CD14-positive monocyte (primary cell): ENCODE measurements around the gene FBXO10. TPM values are rescaled to one million over a fixed set of nuclear protein-coding genes. Genes with fewer than 3 reads are reported as not detected.
A peak's percentile ranks its signal among the peaks of the same experiment; 100 is the strongest.
"Not testable (repeated sequence)": the region's sequence is repeated elsewhere in the genome, so short reads cannot be mapped to it uniquely, and the experiment has no call there.

Experiments
- DNase-seq, 3 donors: peaks; one replicate each; pipeline ENCODE4 v3.0.0-alpha.2; 2011 to 2022
- H2AFZ ChIP-seq: 2 replicates; pipeline ENCODE4 v1.6.0; 2012; ENCODE audit warnings: mild to moderate bottlenecking, low read depth, low read length, inconsistent platforms; ENCODE audit not compliant: insufficient read depth, poor library complexity, severe bottlenecking
- H3K27ac ChIP-seq, 2 donors: 1 replicate in 1 of 2; 2 replicates in 1 of 2; pipeline ENCODE4 v1.5.1; 2012 to 2013; ENCODE audit warnings: low read length in 2 of 2, control low read depth in 1 of 2, inconsistent platforms in 1 of 2, low read depth in 1 of 2, mild to moderate bottlenecking in 1 of 2
- H3K27me3 ChIP-seq, 2 donors: one replicate each; pipeline versions ENCODE4 v1.6.0 to v1.6.1; 2011 to 2013; ENCODE audit warnings: low read length in 2 of 2; ENCODE audit not compliant: control insufficient read depth in 2 of 2, insufficient read depth in 2 of 2
- H3K36me3 ChIP-seq, 2 donors: replicated peaks in 1 of 2; 1 replicate in 1 of 2; 2 replicates in 1 of 2; pipeline versions ENCODE4 v1.5.1 to v1.6.1; 2012 to 2013; ENCODE audit warnings: low read length in 2 of 2, control low read depth in 1 of 2, inconsistent platforms in 1 of 2, mild to moderate bottlenecking in 1 of 2; ENCODE audit not compliant: insufficient read depth in 2 of 2, control insufficient read depth in 1 of 2
- H3K4me1 ChIP-seq, 2 donors: 1 replicate in 1 of 2; 2 replicates in 1 of 2; pipeline versions ENCODE4 v1.5.1 to v1.6.1; 2012 to 2013; ENCODE audit warnings: low read length in 2 of 2, control low read depth in 1 of 2, inconsistent platforms in 1 of 2, mild to moderate bottlenecking in 1 of 2, moderate library complexity in 1 of 2; ENCODE audit not compliant: insufficient read depth in 2 of 2, control insufficient read depth in 1 of 2
- H3K4me2 ChIP-seq: replicated peaks from 2 replicates; pipeline ENCODE3; 2012; ENCODE audit warnings: low read length, moderate library complexity, mild to moderate bottlenecking; ENCODE audit not compliant: poor library complexity, severe bottlenecking; ENCODE audit errors: extremely low read depth
- H3K4me3 ChIP-seq, 3 experiments: fragments of 200-600 bp in 1 of 3; sonication (generic) in 1 of 3; replicated peaks in 1 of 3; 1 replicate in 2 of 3; 2 replicates in 1 of 3; pipeline ENCODE4 v1.5.1; 2011 to 2013; ENCODE audit warnings: low read length in 3 of 3, mild to moderate bottlenecking in 3 of 3, control low read depth in 2 of 3, low read depth in 2 of 3, inconsistent platforms in 1 of 3, moderate library complexity in 1 of 3
- H3K79me2 ChIP-seq: 2 replicates; pipeline ENCODE4 v1.6.0; 2012; ENCODE audit warnings: mild to moderate bottlenecking, control low read depth, inconsistent platforms, low read length, moderate library complexity; ENCODE audit not compliant: insufficient read depth
- H3K9ac ChIP-seq: 2 replicates; pipeline ENCODE4 v1.6.0; 2017; ENCODE audit warnings: low read length, mild to moderate bottlenecking; ENCODE audit not compliant: insufficient read depth, poor library complexity, severe bottlenecking
- H3K9me3 ChIP-seq, 2 donors: replicated peaks in 1 of 2; 1 replicate in 1 of 2; 2 replicates in 1 of 2; pipeline versions ENCODE4 v1.5.1 to v1.6.1; 2012 to 2013; ENCODE audit warnings: low read length in 2 of 2, control low read depth in 1 of 2; ENCODE audit not compliant: control insufficient read depth in 1 of 2, insufficient read depth in 1 of 2
- H4K20me1 ChIP-seq: 2 replicates; pipeline ENCODE4 v1.6.0; 2012; ENCODE audit warnings: mild to moderate bottlenecking, low read length, control low read depth, moderate library complexity; ENCODE audit not compliant: insufficient read depth
- H3K27ac Mint-ChIP-seq, 7 donors: one replicate each; pipeline ENCODE4 v1.8.0; 2020; ENCODE audit warnings: mild to moderate bottlenecking in 7 of 7, mixed read lengths in 7 of 7, moderate library complexity in 6 of 7, inconsistent platforms in 2 of 7
- H3K27me3 Mint-ChIP-seq, 3 donors: one replicate each; pipeline ENCODE4 v1.8.0; 2021 to 2022; ENCODE audit warnings: low read depth in 3 of 3, mild to moderate bottlenecking in 3 of 3, mixed read lengths in 3 of 3, moderate library complexity in 3 of 3, inconsistent platforms in 1 of 3
- H3K36me3 Mint-ChIP-seq, 2 donors: one replicate each; pipeline ENCODE4 v1.8.0; 2020; ENCODE audit warnings: mixed read lengths in 2 of 2, inconsistent platforms in 1 of 2, mild to moderate bottlenecking in 1 of 2
- H3K4me1 Mint-ChIP-seq: one replicate; pipeline ENCODE4 v1.8.0; 2020; ENCODE audit warnings: mild to moderate bottlenecking, mixed read lengths
- H3K4me3 Mint-ChIP-seq, 2 donors: one replicate each; pipeline ENCODE4 v1.8.0; 2020; ENCODE audit warnings: mild to moderate bottlenecking in 2 of 2, mixed read lengths in 2 of 2, moderate library complexity in 1 of 2
- H3K9me3 Mint-ChIP-seq, 7 donors: one replicate each; pipeline ENCODE4 v1.8.0; 2020 to 2022; ENCODE audit warnings: mixed read lengths in 7 of 7, mild to moderate bottlenecking in 6 of 7, moderate library complexity in 6 of 7, inconsistent platforms in 2 of 7
- WGBS: methylation state at CpG from one replicate; pipeline ENCODE4 v1.1.5; 2013; ENCODE audit warnings: missing lambda C conversion rate; ENCODE audit not compliant: insufficient coverage; 5-methylcytosine and 5-hydroxymethylcytosine counted together
- intact Hi-C, 2 donors: fragments of 100-400 bp; cut with micrococcal nuclease; formaldehyde crosslinking; loops; one replicate each; pipeline versions ENCODE4 v1.15.0 to v1.15.1; 2023
- polyA plus RNA-seq, 3 donors: library from polyadenylated mRNA; depleted of rRNA in 1 of 3; unstranded in 2 of 3; stranded (reverse) in 1 of 3; fragments of 300-500 nt in 2 of 3; fragments of >200 nt in 1 of 3; fragmentation: Illumina TruSeq in 2 of 3; gene quantifications; 1 replicate in 2 of 3; 2 replicates in 1 of 3; pipeline ENCODE4 v1.2.3, GENCODE V29; 2012 to 2021
- TF ChIP-seq, protein P1 (sequence below): fragments of 200-600 bp; IDR thresholded peaks from one replicate; pipeline ENCODE4 v1.8.0; 2022; ENCODE audit warnings: antibody characterized with exemption, mild to moderate bottlenecking

Gene FBXO10
- polyA plus RNA-seq, 3 donors = 0.08 to 1.5 TPM; not detected in 1

DNA sequence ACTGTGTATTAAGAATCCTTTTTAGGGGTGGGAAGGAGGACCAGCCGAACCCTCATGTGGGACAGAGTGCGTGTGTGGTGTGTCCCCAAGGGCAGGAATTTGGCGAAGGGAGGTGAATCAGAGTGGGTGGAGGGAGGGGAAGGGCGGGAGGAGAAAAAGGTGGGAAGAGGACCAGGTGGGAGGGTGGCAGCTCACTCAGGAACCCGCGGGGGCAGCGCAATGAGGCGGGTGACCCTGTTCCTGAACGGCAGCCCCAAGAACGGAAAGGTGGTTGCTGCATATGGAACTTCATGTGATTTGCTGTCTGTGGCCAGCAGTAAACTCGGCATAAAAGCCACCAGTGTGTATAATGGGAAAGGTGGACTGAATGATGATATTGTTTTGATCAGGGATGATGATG is 99.2 kb downstream of the FBXO10 start:
- DNase-seq = no peak
- no peak overlapping the region for H2AFZ ChIP-seq
- intact Hi-C loops = no loop called here
- H3K4me3 ChIP-seq = no peak overlapping the region
- peaks cover 6% of the 10 kb centered on the region for H3K4me1 Mint-ChIP-seq
- no peaks in the 10 kb centered on the region for H3K36me3 ChIP-seq
- H3K9me3 ChIP-seq = peaks cover 13 to 16% of the 10 kb centered on the region in 2 donors
- TF ChIP-seq, protein P1, sequence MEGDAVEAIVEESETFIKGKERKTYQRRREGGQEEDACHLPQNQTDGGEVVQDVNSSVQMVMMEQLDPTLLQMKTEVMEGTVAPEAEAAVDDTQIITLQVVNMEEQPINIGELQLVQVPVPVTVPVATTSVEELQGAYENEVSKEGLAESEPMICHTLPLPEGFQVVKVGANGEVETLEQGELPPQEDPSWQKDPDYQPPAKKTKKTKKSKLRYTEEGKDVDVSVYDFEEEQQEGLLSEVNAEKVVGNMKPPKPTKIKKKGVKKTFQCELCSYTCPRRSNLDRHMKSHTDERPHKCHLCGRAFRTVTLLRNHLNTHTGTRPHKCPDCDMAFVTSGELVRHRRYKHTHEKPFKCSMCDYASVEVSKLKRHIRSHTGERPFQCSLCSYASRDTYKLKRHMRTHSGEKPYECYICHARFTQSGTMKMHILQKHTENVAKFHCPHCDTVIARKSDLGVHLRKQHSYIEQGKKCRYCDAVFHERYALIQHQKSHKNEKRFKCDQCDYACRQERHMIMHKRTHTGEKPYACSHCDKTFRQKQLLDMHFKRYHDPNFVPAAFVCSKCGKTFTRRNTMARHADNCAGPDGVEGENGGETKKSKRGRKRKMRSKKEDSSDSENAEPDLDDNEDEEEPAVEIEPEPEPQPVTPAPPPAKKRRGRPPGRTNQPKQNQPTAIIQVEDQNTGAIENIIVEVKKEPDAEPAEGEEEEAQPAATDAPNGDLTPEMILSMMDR = no peak
- no peak overlapping the region for H3K4me2 ChIP-seq
- no peaks in the 10 kb centered on the region for H3K36me3 Mint-ChIP-seq
- H3K9me3 Mint-ChIP-seq = peaks cover 5 to 29% (median 20%) of the 10 kb centered on the region in 7 donors
- no peaks in the 10 kb centered on the region for H4K20me1 ChIP-seq
- H3K79me2 ChIP-seq = no peaks in the 10 kb centered on the region
- no peak overlapping the region for H3K27ac Mint-ChIP-seq
- H3K27me3 Mint-ChIP-seq = peaks cover 12 to 14% (median 13%) of the 10 kb centered on the region in 3 donors
- H3K27ac ChIP-seq = no peak overlapping the region
- H3K4me3 Mint-ChIP-seq = peak overlapping the region in 1 of 2 donors; percentile 43
- peaks cover 1 to 6% of the 10 kb centered on the region in 2 donors for H3K4me1 ChIP-seq
- H3K9ac ChIP-seq = no peak overlapping the region
- peaks cover 3 to 5% of the 10 kb centered on the region in 2 donors for H3K27me3 ChIP-seq
- 87% methylated on average over 11 of the region's 11 CpGs for WGBS

DNA sequence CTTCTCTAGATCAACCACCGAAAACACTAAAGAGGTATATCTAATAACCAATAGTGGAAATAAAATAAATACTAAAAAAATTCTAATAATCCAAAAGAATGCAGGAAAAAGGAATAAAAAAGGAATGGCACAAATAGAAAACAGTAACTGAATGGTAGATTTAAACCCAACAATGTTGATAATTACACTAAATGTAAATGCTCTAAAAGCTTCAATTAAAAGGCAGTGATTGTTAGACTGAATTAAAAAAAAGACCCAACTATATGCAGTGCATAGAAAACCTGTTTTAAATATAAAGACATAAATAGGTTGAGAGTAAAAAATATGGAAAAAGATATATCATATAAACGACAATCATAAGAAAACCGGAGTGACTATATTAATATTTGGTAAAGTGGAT is 101.7 kb downstream of the FBXO10 start:
- no peak overlapping the region for H3K27ac ChIP-seq
- H3K79me2 ChIP-seq = no peaks in the 10 kb centered on the region
- peaks cover 8 to 13% (median 9%) of the 10 kb centered on the region in 3 donors for H3K27me3 Mint-ChIP-seq
- H2AFZ ChIP-seq = no peak overlapping the region
- TF ChIP-seq, protein P1 = no peak
- no peaks in the 10 kb centered on the region for H4K20me1 ChIP-seq
- intact Hi-C loops = no loop called here
- H3K27me3 ChIP-seq = peaks cover 3% of the 10 kb centered on the region in 2 donors
- no CpG with 5 or more reads among the region's 3 CpGs for WGBS
- no peak overlapping the region for H3K4me2 ChIP-seq
- no peaks in the 10 kb centered on the region for H3K36me3 Mint-ChIP-seq
- H3K9me3 ChIP-seq = peaks cover 13 to 16% of the 10 kb centered on the region in 2 donors
- no peak overlapping the region for H3K4me3 Mint-ChIP-seq
- H3K9ac ChIP-seq = no peak overlapping the region
- H3K4me1 Mint-ChIP-seq = peaks cover 7% of the 10 kb centered on the region
- peaks cover 5 to 29% (median 20%) of the 10 kb centered on the region in 7 donors for H3K9me3 Mint-ChIP-seq
- H3K4me1 ChIP-seq = peaks cover 2 to 8% of the 10 kb centered on the region in 2 donors
- H3K27ac Mint-ChIP-seq = no peak overlapping the region
- no peak for DNase-seq
- no peak overlapping the region for H3K4me3 ChIP-seq
- H3K36me3 ChIP-seq = no peaks in the 10 kb centered on the region

DNA sequence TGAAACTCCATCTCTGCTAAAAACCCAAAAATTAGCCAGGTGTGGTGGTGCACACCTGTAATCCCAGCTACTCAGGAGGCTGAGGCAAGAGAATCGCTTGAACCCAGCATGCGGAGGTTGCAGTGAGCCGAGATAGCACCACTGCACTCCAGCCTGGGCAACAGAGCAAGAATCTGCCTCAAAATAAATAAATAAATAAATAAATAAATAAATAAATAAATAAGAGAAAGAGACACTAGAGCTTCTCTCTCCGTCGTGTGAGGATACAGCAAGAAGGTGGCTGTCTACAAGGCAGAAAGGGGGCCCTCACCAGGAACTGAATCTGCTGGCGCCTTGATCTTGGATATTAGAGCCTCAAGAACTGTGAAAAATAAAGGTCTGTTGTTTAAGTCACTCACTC is 102.2 kb downstream of the FBXO10 start:
- H3K27me3 Mint-ChIP-seq = peaks cover 7 to 13% (median 8%) of the 10 kb centered on the region in 3 donors
- peaks cover 13 to 16% of the 10 kb centered on the region in 2 donors for H3K9me3 ChIP-seq

More for the DNA sequence above, 102.2 kb downstream of the FBXO10 start:
- H3K79me2 ChIP-seq, H3K4me2 ChIP-seq, H4K20me1 ChIP-seq, DNase-seq, H3K36me3 Mint-ChIP-seq, H3K27ac ChIP-seq, H3K9ac ChIP-seq, H3K4me1 ChIP-seq, H3K27me3 ChIP-seq, H3K4me3 ChIP-seq, intact Hi-C loops, H2AFZ ChIP-seq, H3K4me1 Mint-ChIP-seq, H3K4me3 Mint-ChIP-seq, H3K36me3 ChIP-seq: not testable (repeated sequence)
- Mint-ChIP-seq H3K9me3 (peaks cover 5 to 29% (median 20%) of the 10 kb centered on the region in 7 donors), H3K27ac (peak overlapping the region in 1 of 7 donors; percentile 11)
- no CpG with 5 or more reads among the region's 6 CpGs for WGBS
